Astrocyte of the spinal cord (primary cell): ENCODE measurements around the gene ZCCHC14.

ENCODE experiments used
- DNase-seq: peaks from one replicate; pipeline ENCODE4 v3.0.0; 2011; ENCODE audit warnings: low read depth, low spot score
- H3K4me3 ChIP-seq: 2 replicates; pipeline ENCODE4 v1.5.1; 2011; ENCODE audit warnings: low read depth, mild to moderate bottlenecking, low read length, moderate library complexity
- CTCF ChIP-seq: IDR thresholded peaks from 2 replicates; pipeline ENCODE4 v1.5.1; 2012; ENCODE audit warnings: low read depth, mild to moderate bottlenecking, low read length, inconsistent platforms
- in situ Hi-C: cut with HindIII; loops from 2 replicates; pipeline ENCODE4 v1.10.0; 2017; ENCODE audit warnings: low sequenced_read_pairs

The ZCCHC14 gene

DNA sequence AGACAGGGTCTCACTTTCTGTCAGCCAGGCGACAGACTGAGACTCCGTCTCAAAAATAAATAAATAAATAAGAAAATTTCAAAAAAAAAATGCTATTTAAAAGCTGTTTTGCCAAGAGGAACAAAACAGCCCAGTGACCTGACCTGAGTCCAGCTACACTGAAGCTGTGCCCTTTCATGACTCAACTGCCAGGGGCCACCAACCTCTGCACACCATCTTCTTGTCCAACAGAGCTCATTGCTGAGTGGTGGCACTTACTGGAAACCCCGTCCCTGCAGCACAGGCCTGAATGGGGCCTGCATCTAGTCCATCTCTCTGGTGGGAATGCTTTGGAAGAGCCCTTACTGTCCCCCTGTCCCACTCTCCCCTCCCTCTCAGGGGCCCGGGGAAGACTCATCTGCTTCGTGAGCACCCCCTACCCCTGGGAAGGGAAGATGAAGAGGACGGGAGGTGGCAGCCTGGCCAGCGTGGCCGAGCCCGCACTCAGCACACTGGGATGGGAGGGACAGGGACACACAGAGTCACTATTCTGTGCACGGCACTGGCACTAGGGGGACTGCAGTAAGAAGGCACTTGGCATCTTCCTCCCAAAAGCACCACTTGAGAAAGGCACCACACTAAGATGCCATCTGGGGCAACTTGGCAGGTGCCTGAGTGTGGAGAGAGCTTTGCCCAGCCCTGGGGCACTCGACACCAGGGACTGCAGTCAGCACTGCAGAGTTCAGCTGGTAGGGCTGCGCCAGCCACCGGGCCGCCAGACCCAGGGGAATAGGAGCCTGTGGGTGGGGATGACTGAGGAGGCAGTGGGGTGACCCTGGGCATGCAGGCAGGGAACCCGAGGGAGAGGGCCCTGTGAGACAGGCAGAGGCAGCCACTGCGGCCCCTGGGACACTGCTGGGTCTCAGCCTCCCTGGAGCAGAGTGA is 122.8 kb downstream of the ZCCHC14 start:
- in situ Hi-C loops, result no loop called here
- TF ChIP-seq CTCF, result no peak
- H3K4me3 ChIP-seq, result no peak overlapping the region
- no peak for DNase-seq

DNA sequence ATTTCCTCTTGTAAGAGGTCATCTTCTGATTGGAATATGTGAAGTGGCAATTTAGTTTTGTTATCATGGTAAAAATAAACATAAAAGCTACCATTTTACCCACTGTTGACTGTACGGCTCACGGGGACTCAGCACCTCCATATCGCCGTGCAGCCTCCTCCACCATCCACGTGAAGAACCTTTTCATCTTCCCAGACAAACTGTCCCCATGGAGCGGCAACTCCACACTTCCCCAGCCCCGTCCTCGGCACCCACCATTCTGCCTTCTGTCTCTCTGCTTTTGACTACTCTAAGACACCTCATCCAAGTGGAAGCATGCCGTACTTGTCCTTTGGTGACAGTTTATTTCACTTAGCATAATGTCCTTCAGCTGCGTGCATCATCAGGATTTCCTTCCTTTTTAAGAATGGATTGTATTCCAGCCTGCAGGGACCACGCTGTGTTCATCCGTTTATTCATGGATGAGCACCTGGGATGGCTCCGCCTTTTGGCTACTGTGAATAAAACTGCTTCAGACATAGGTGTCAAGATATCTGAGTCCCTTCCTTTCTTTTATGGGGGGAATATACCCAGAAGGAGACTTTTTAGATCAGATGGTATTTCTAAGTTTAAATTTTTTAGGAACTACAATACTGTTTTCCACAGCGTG is 123.6 kb downstream of the ZCCHC14 start:
- H3K4me3 ChIP-seq, result no peak overlapping the region
- no peak for TF ChIP-seq CTCF
- DNase-seq, result no peak
- in situ Hi-C loops, result no loop called here

GRCh38 chr16:87368029-87368770 is 124.6 kb downstream of the ZCCHC14 start:
- no peak for DNase-seq
- H3K4me3 ChIP-seq, result no peak overlapping the region
- TF ChIP-seq CTCF, result no peak
- in situ Hi-C loops, result no loop called here

DNA sequence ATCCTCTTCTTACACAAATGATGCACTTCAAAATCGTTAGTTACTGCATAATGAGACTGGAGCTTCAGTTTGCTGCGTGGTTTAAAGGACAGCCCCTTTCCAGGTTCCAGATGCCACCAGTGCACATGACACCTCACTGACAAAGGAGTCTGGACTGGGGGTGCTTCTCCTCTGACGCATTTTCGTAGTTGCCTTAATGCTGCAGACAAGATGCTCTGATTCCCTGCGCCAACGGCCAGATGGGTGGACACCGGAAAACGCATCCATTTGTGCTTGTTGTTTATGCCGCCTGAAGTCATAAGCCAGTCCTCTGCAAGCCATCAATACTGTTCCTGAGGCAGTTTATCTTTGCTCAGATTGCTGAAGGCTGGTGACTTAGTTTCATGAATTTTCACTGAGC is 125.3 kb downstream of the ZCCHC14 start:
- no peak for TF ChIP-seq CTCF
- DNase-seq, result no peak
- no peak overlapping the region for H3K4me3 ChIP-seq
- in situ Hi-C loops, result no loop called here

DNA sequence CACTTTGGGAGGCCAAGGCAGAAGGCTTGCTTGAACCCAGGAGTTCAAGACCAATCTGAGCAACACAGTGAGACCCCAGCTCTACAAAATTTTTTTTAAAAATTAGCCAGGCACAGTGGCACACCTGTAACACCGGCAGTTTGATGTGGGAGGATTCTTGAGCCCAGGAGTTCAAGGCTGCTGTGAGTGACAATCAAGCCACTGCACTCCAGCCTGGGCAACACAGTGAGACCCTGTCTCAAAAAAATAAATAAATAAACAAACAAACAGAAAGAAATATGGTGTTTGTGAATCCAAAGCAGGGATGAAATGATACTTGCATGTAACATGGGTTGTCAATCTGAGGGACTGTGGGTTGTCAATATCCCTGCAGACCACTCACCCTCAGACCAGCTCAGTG is 125.9 kb downstream of the ZCCHC14 start:
- H3K4me3 ChIP-seq, result no peak overlapping the region
- no peak for DNase-seq
- TF ChIP-seq CTCF, result no peak
- in situ Hi-C loops, result no loop called here

DNA sequence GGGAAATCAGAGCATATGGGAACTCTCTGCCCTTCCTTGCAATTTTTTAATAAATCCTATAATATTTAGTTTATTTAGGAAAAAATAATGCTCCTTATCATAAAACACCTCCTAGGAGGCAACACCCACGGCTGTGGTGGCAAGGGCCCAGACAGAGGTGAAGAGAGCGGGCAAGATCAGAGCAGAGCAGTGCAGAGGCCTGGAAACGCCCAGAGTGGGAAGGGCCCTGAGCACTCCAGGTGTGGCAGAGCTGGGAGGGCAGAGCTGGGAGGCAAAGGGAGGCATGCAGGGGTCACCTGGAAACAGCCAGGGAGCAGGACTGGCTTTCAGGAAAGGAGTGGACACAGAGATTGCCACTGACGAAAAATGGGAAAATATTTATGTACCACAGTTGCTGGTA is 126.5 kb downstream of the ZCCHC14 start:
- no peak overlapping the region for H3K4me3 ChIP-seq
- in situ Hi-C loops, result no loop called here
- no peak for TF ChIP-seq CTCF
- DNase-seq, result no peak
